Parathyroid adenoma (tissue), 2 donors: ENCODE measurements around the gene NDUFC2.
"Not testable (repeated sequence)": the region's sequence is repeated elsewhere in the genome, so short reads cannot be mapped to it uniquely, and the experiment has no call there.

Experiments
- H2AFZ ChIP-seq: fragments of 300-600 bp; sonication (generic); one replicate; pipeline ENCODE4 v1.7.0; 2017; ENCODE audit warnings: antibody characterized with exemption, mild to moderate bottlenecking
- H3K27ac ChIP-seq: fragments of 300-600 bp; sonication (generic); one replicate; pipeline ENCODE4 v1.7.0; 2017
- H3K27me3 ChIP-seq: fragments of 300-600 bp; sonication (generic); one replicate; pipeline ENCODE4 v1.7.0; 2017; ENCODE audit warnings: low read length; ENCODE audit not compliant: control insufficient read depth, insufficient read depth
- H3K36me3 ChIP-seq: fragments of 300-600 bp; sonication (generic); one replicate; pipeline ENCODE4 v1.7.0; 2017; ENCODE audit warnings: low read length; ENCODE audit not compliant: control insufficient read depth, insufficient read depth
- H3K4me1 ChIP-seq: fragments of 300-600 bp; sonication (generic); one replicate; pipeline ENCODE4 v1.7.0; 2017; ENCODE audit warnings: control low read depth
- H3K4me2 ChIP-seq: fragments of 300-600 bp; sonication (generic); one replicate; pipeline ENCODE4 v1.7.0; 2017; ENCODE audit warnings: low read length
- H3K4me3 ChIP-seq: fragments of 300-600 bp; sonication (generic); one replicate; pipeline ENCODE4 v1.7.0; 2017; ENCODE audit warnings: low read depth, low read length
- H3K79me2 ChIP-seq: fragments of 300-600 bp; sonication (generic); one replicate; pipeline ENCODE4 v1.7.0; 2017; ENCODE audit warnings: control low read depth
- H3K9ac ChIP-seq: fragments of 300-600 bp; sonication (generic); one replicate; pipeline ENCODE4 v1.7.0; 2017; ENCODE audit warnings: mild to moderate bottlenecking
- H3K9me3 ChIP-seq: fragments of 300-600 bp; sonication (generic); one replicate; pipeline ENCODE4 v1.7.0; 2017; ENCODE audit warnings: low read length; ENCODE audit not compliant: control insufficient read depth
- TF ChIP-seq, protein P1 (sequence below): fragments of 300-600 bp; sonication (generic); IDR thresholded peaks from one replicate; pipeline ENCODE4 v1.7.0; 2017; ENCODE audit warnings: antibody characterized with exemption, mild to moderate bottlenecking
- donor health status: primary hyperparathyroidism.

The NDUFC2 gene

DNA sequence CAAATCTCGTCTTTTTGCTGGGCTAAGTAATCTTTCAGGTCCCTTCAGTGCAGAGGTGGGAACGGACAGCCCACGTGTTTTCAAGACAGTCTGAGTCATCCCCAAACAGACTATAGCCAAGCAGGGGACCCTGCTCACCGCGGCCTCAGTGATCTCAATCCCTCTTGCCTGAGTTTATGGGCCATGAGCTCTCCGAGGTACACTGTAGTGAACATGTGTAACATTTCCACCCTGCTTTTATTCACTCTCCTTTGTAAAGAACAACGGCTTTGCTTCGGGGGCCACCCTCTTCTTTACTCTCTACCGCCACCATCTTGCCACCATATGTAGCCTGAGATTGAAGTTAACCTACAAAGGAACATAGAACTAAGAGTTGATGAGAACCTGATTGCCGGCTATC is 45.0 kb downstream of the NDUFC2 start:
- Histone ChIP-seq H3K4me2 (no peak overlapping the region), H3K4me1 (peaks cover 14% of the 10 kb centered on the region), H3K36me3 (no peaks in the 10 kb centered on the region), H3K9ac (no peak overlapping the region), H3K27me3 (no peaks in the 10 kb centered on the region), H3K4me3 (no peak overlapping the region), H3K9me3 (no peaks in the 10 kb centered on the region), H2AFZ (no peak overlapping the region), H3K27ac (no peak overlapping the region), H3K79me2 (no peaks in the 10 kb centered on the region)
- TF ChIP-seq, protein P1, sequence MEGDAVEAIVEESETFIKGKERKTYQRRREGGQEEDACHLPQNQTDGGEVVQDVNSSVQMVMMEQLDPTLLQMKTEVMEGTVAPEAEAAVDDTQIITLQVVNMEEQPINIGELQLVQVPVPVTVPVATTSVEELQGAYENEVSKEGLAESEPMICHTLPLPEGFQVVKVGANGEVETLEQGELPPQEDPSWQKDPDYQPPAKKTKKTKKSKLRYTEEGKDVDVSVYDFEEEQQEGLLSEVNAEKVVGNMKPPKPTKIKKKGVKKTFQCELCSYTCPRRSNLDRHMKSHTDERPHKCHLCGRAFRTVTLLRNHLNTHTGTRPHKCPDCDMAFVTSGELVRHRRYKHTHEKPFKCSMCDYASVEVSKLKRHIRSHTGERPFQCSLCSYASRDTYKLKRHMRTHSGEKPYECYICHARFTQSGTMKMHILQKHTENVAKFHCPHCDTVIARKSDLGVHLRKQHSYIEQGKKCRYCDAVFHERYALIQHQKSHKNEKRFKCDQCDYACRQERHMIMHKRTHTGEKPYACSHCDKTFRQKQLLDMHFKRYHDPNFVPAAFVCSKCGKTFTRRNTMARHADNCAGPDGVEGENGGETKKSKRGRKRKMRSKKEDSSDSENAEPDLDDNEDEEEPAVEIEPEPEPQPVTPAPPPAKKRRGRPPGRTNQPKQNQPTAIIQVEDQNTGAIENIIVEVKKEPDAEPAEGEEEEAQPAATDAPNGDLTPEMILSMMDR = no peak

DNA sequence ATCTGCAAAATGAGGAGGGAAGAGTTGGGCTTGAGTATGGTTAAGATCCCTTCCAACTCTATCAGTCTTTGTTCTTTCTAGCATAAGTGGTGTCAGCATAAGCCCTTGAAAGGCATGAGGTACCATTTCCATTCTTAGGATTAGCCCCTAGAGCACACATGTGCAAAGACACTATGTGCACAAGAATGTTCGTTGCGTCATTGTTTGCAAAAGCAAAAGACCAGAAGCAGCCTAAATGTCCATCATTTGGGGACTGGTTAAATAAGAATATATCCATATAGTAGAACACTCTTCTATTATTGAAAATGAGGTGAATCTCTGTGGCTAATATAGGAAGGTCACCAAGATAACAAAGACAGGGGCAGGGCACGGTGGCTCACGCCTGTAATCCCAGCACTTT is 46.6 kb downstream of the NDUFC2 start:
- H3K79me2 ChIP-seq = no peaks in the 10 kb centered on the region
- no peak overlapping the region for H3K4me3 ChIP-seq
- no peaks in the 10 kb centered on the region for H3K27me3 ChIP-seq
- H3K27ac ChIP-seq = no peak overlapping the region
- no peaks in the 10 kb centered on the region for H3K36me3 ChIP-seq
- no peak overlapping the region for H3K4me2 ChIP-seq
- no peak overlapping the region for H3K9ac ChIP-seq
- no peaks in the 10 kb centered on the region for H3K9me3 ChIP-seq
- TF ChIP-seq, protein P1 = no peak
- no peak overlapping the region for H2AFZ ChIP-seq
- peaks cover 12% of the 10 kb centered on the region for H3K4me1 ChIP-seq

DNA sequence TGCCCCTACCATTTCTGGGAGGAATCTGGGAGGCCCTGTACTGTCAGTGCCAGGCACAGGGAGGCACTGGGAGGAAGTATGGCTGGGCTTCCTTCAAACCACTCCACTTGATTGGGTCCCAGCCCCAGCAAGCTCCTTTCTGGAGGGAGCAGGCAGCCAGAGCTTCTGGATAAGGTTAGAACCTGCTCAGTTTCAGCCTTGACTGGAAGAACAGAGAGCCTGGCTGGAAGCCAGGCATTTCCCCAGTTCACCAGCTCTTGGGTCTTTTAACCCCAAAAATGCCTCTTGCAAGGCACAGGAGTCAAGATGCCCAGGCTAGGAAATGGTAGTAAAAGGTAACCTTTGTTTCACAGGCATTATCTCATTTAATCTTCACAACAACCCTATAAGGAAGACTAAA is 47.6 kb downstream of the NDUFC2 start:
- Histone ChIP-seq H3K27ac (no peak overlapping the region), H3K27me3 (no peaks in the 10 kb centered on the region), H2AFZ (peak overlapping the region; percentile 62), H3K79me2 (no peaks in the 10 kb centered on the region), H3K36me3 (no peaks in the 10 kb centered on the region), H3K9ac (no peak overlapping the region), H3K4me3 (no peak overlapping the region), H3K4me1 (peaks cover 12% of the 10 kb centered on the region), H3K4me2 (no peak overlapping the region), H3K9me3 (no peaks in the 10 kb centered on the region)
- TF ChIP-seq, protein P1 = no peak

DNA sequence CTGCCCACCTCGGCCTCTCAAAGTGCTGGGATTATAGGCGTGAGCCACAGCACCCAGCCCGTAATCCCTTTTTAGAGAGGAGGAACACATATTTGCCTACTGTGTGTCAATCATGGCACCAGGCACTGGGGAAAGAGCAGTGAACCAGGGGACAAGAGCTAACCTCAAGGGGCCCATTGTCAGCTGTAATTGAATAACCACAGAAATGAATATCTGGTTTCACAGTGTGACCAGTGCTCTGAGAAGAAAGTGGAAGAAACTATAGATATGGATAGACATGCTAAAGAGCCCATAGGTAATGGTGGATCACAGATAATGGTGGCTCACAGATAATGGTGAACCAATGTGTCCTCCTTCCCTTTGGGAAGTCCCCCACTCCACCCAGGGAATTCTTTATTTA is 48.0 kb downstream of the NDUFC2 start:
- Histone ChIP-seq H3K27ac (no peak overlapping the region), H3K4me3 (no peak overlapping the region), H3K36me3 (no peaks in the 10 kb centered on the region), H2AFZ (peak overlapping the region; percentile 62), H3K79me2 (no peaks in the 10 kb centered on the region), H3K9me3 (no peaks in the 10 kb centered on the region), H3K4me1 (peaks cover 12% of the 10 kb centered on the region), H3K27me3 (no peaks in the 10 kb centered on the region), H3K9ac (no peak overlapping the region), H3K4me2 (no peak overlapping the region)
- TF ChIP-seq, protein P1 = no peak

DNA sequence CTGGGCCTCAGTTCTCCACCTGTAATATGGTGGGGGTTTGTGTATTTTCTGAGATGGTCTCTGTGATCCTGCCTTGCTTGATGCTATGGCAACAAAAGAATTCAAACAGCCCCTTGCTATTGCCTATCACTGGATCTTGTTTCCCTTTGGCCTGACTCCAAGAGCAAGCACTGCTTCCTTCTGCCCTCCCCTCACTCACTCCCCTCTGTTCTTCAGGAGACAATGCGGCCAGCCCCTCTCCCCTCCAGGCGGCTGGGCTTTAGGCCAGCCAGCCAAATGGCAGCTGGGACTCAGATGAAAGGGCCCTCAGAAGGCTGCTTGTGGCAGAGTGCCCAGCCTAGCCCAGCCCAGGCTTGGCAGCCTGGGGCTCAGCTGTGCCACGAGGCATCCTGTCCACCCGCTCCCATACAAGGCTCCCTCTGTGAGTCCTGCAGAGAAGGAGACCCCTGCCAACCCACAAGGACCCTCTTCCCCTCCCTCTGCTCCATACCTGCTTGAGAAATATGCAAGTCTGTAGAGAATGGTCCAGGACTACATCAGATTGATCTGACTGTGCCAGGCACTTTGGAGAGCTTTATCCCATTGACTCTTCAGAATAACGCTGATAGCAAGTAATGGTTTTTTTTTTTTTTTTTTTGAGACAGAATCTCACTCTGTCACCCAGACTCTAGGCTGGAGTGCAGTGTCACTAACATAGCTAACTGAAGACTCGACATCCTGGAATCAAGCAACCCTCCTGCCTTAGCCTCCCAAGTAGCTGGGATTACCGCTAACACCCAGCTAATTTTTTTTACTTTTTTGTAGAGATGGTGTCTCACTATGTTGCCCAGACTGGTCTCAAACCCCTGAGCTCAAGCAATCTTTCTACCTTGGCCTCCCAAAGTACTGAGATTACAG is 49.0 kb downstream of the NDUFC2 start:
- Histone ChIP-seq H3K4me3 (no peak overlapping the region), H3K36me3 (no peaks in the 10 kb centered on the region), H3K4me1 (peaks cover 12% of the 10 kb centered on the region), H3K79me2 (no peaks in the 10 kb centered on the region), H3K27me3 (no peaks in the 10 kb centered on the region), H3K9me3 (no peaks in the 10 kb centered on the region), H3K27ac (peak overlapping the region; percentile 51), H3K4me2 (no peak overlapping the region), H2AFZ (peak overlapping the region; percentile 70), H3K9ac (no peak overlapping the region)
- TF ChIP-seq, protein P1 = no peak

DNA sequence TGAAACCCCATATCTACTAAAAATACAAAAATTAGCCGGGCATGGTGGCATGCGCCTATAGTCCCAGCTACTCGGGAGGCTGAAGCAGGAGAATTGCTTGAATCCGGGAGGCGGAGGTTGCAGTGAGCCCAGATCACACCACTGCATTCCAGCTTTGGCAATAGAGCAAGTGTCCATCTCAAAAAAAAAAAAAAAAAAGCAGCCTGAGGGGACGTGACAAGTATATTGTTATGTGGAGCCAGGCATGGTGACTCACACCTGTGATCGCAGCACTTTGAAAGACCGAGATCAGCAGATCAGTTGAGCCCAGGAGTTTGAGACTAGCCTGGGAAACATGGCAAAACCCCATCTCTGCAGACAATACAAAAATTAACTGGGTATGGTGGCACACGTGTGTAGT is 51.2 kb downstream of the NDUFC2 start:
- not testable (repeated sequence) for H3K27ac ChIP-seq, H3K4me3 ChIP-seq, H3K27me3 ChIP-seq, H3K9me3 ChIP-seq, H3K79me2 ChIP-seq, H3K9ac ChIP-seq, H3K4me2 ChIP-seq, H2AFZ ChIP-seq, H3K36me3 ChIP-seq
- peaks cover 12% of the 10 kb centered on the region for H3K4me1 ChIP-seq
